T-helper 1 cell treated with Interleukin-12 subunit alpha and Interleukin-12 subunit beta and Interleukin-4 antibody, amounts not matched to agents 30 ng/mL and 1 ng/mL, for 36 hours (primary cell): ENCODE data around the gene GPHB5. TPM values are rescaled to one million over a fixed set of nuclear protein-coding genes. Genes with fewer than 3 reads are reported as not detected.
"Not testable (repeated sequence)": the region's sequence is repeated elsewhere in the genome, so short reads cannot be mapped to it uniquely, and the experiment has no call there.

ENCODE experiments used
- intact Hi-C: fragments of 100-400 bp; cut with micrococcal nuclease; formaldehyde crosslinking; loops from one replicate; pipeline ENCODE4 v1.15.1; 2024
- total RNA-seq: library from RNA; stranded (reverse); gene quantifications from 2 replicates; pipeline ENCODE4 v1.2.3, GENCODE V29; 2022

The GPHB5 gene
- not detected in 2 replicates for total RNA-seq

- intact Hi-C loops, result no loop called here
These were observed at the start of gene GPHB5 for GRCh38 chr14:63318835-63319234. GPHB5 (minus strand) TSS chr14:63318935; CDS start chr14:63317849, 1,086 bp downstream.

GRCh38 chr14:63367742-63368364, 49.1 kb upstream of the GPHB5 start:
- intact Hi-C loops, result no loop called here

GRCh38 chr14:63362389-63362819, 43.7 kb upstream of the GPHB5 start:
- intact Hi-C loops, result no loop called here

GRCh38 chr14:63361790-63362189, 43.1 kb upstream of the GPHB5 start:
- intact Hi-C loops, result no loop called here

GRCh38 chr14:63357841-63358240, 39.1 kb upstream of the GPHB5 start:
- intact Hi-C loops, result no loop called here

- intact Hi-C loops, result no loop called here
These were observed 27.1 kb upstream of the GPHB5 start for GRCh38 chr14:63345826-63346225.

- intact Hi-C loops, result no loop called here
These were observed 25.6 kb upstream of the GPHB5 start for GRCh38 chr14:63344336-63344735.

GRCh38 chr14:63343878-63344277, 25.1 kb upstream of the GPHB5 start:
- intact Hi-C loops, result no loop called here

- intact Hi-C loops, result no loop called here
These were observed 23.6 kb upstream of the GPHB5 start for GRCh38 chr14:63342371-63342770.

- intact Hi-C loops, result no loop called here
These were observed 10.3 kb upstream of the GPHB5 start for GRCh38 chr14:63328787-63329737.

GRCh38 chr14:63326840-63327239, 8.1 kb upstream of the GPHB5 start:
- intact Hi-C loops, result no loop called here

GRCh38 chr14:63322897-63323573, 4.3 kb upstream of the GPHB5 start:
- intact Hi-C loops, result no loop called here

GRCh38 chr14:63322472-63322871, 3.7 kb upstream of the GPHB5 start:
- intact Hi-C loops, result no loop called here

GRCh38 chr14:63308723-63309317, 9.9 kb downstream of the GPHB5 start:
- intact Hi-C loops, result no loop called here

- intact Hi-C loops, result not testable (repeated sequence)
These were observed 14.3 kb downstream of the GPHB5 start for GRCh38 chr14:63304429-63304828.

GRCh38 chr14:63301891-63302534, 16.7 kb downstream of the GPHB5 start:
- intact Hi-C loops, result no loop called here

GRCh38 chr14:63300854-63301253, 17.9 kb downstream of the GPHB5 start:
- intact Hi-C loops, result no loop called here

- intact Hi-C loops, result no loop called here
These were observed 19.2 kb downstream of the GPHB5 start for GRCh38 chr14:63299351-63300110.

GRCh38 chr14:63297372-63298063, 21.2 kb downstream of the GPHB5 start:
- intact Hi-C loops, result no loop called here
